ENCODE data around the gene EFEMP1. TPM values are rescaled to one million over a fixed set of nuclear protein-coding genes. Genes with fewer than 3 reads are reported as not detected.

Gene EFEMP1
- total RNA-seq, 1 experiment from 2014 or later: not detected

DNA sequence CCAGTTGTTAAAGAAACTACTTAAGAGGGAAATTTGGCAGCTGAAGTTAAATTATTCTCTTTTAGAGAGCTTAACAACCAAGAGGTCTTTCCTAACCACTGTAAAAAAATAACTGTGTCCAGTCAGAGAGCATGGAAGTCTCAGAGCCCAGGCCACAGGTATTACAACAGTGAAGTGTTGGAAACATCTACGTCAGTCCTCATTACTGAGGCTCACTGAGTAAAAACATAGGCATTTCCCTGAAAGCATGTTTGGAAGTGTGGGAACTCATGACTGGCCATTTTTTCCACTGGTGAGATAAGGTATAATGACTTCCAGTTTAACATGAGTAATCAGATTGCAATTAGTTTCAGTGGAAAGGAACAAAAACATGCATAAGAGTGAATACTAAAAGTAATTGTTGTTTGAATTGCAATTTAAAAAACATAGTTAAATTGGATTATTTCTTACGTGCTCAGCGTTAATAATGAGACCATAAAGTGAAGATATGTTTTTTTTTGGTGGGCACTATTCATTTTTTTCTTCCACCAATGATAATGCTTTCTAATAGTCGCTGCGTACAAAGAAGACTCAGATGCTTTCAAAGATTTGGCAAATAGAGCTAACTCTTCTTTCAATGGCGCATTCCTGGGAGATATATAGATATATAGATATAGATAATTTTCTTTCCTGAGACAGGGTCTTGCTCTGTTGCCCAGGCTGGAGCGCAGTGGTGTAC, 60.8 kb downstream of the EFEMP1 start:
- Mint-ChIP-seq H3K36me3 (ENCODE audit: insufficient read depth, unreplicated experiment) (no peaks in the 10 kb centered on the region), H3K4me1 (ENCODE audit: low read depth, unreplicated experiment) (no peaks in the 10 kb centered on the region), H3K9me3 (ENCODE audit: unreplicated experiment) (no peaks in the 10 kb centered on the region), H3K4me3 (ENCODE audit: unreplicated experiment) (no peak overlapping the region), H3K27ac (ENCODE audit: unreplicated experiment) (no peak overlapping the region), H3K27me3 (ENCODE audit: insufficient read depth, unreplicated experiment) (no peaks in the 10 kb centered on the region)
- Histone ChIP-seq H3K4me1 (no peaks in the 10 kb centered on the region), H3K36me3 (ENCODE audit: control insufficient read depth, insufficient read depth, low read length) (no peaks in the 10 kb centered on the region), H3K27me3 (replicated peaks; ENCODE audit: control insufficient read depth, insufficient read depth, low read length) (no peaks in the 10 kb centered on the region), H3K4me3 (ENCODE audit: low read depth, low read length) (no peak overlapping the region), H3K9me3 (no peaks in the 10 kb centered on the region)
- no peak for DNase-seq
- BruUV-seq (replicated peaks): no TSS peak
- TF ChIP-seq, protein P1, sequence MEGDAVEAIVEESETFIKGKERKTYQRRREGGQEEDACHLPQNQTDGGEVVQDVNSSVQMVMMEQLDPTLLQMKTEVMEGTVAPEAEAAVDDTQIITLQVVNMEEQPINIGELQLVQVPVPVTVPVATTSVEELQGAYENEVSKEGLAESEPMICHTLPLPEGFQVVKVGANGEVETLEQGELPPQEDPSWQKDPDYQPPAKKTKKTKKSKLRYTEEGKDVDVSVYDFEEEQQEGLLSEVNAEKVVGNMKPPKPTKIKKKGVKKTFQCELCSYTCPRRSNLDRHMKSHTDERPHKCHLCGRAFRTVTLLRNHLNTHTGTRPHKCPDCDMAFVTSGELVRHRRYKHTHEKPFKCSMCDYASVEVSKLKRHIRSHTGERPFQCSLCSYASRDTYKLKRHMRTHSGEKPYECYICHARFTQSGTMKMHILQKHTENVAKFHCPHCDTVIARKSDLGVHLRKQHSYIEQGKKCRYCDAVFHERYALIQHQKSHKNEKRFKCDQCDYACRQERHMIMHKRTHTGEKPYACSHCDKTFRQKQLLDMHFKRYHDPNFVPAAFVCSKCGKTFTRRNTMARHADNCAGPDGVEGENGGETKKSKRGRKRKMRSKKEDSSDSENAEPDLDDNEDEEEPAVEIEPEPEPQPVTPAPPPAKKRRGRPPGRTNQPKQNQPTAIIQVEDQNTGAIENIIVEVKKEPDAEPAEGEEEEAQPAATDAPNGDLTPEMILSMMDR (IDR thresholded peaks at IDR 0.05; ENCODE audit: insufficient read depth in 1 of 2, low read depth in 1 of 2, low read length in 1 of 2, severe bottlenecking in 1 of 2, unreplicated experiment in 1 of 2): no peak
- ChIA-PET CTCF (no interaction called here), POLR2A (no interaction called here)
- intact Hi-C loops (cut with micrococcal nuclease; ENCODE audit: unreplicated experiment): no loop called here

DNA sequence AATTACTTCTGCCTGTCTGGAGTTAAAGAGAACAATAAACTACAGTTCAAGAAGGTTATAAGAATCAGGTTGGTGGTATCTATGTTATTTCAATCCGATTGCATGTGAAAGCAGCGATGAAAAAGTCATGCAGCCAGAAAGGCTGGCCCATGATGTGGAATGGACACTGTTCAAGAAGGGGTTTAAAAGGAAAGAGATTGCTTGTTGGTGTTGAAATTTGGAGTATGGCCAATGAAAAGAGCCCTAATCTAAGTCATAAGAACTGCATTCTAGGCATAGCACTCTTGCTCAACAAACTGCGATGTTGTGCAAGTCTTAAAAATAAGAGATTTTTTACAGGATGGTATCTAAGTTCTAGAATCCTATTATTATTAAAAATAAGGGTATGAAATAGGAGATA, 61.3 kb downstream of the EFEMP1 start:
- Histone ChIP-seq H3K4me1 (no peaks in the 10 kb centered on the region), H3K4me3 (ENCODE audit: low read depth, low read length) (no peak overlapping the region), H3K36me3 (ENCODE audit: control insufficient read depth, insufficient read depth, low read length) (no peaks in the 10 kb centered on the region), H3K27me3 (replicated peaks; ENCODE audit: control insufficient read depth, insufficient read depth, low read length) (no peaks in the 10 kb centered on the region), H3K9me3 (no peaks in the 10 kb centered on the region)
- Mint-ChIP-seq H3K4me1 (ENCODE audit: low read depth, unreplicated experiment) (no peaks in the 10 kb centered on the region), H3K4me3 (ENCODE audit: unreplicated experiment) (no peak overlapping the region), H3K9me3 (ENCODE audit: unreplicated experiment) (no peaks in the 10 kb centered on the region), H3K27me3 (ENCODE audit: insufficient read depth, unreplicated experiment) (no peaks in the 10 kb centered on the region), H3K27ac (ENCODE audit: unreplicated experiment) (no peak overlapping the region), H3K36me3 (ENCODE audit: insufficient read depth, unreplicated experiment) (no peaks in the 10 kb centered on the region)
- DNase-seq: no peak
- no TSS peak for BruUV-seq (replicated peaks)
- ChIA-PET CTCF (no interaction called here), POLR2A (no interaction called here)
- intact Hi-C loops (cut with micrococcal nuclease; ENCODE audit: unreplicated experiment): no loop called here
- TF ChIP-seq, protein P1 (IDR thresholded peaks at IDR 0.05; ENCODE audit: insufficient read depth in 1 of 2, low read depth in 1 of 2, low read length in 1 of 2, severe bottlenecking in 1 of 2, unreplicated experiment in 1 of 2): no peak

DNA sequence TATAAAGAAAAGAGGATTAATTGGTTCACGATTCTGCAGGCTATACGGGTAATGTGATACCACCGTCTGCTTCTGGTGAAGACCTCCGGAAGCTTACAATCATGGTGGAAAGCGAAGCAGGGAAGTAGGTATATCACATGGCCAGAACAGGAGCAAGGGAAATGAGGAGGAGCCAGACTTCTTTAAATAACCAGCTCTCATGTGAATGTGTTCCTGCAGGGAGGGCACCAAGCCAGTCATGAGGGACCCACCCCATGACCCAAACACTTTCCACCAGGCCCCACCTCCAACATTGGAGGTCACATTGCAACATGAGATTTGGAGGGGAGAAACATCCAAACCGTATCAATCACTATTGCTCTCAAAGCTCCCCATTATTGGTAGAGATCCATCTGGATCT, 61.8 kb downstream of the EFEMP1 start:
- no peaks in the 10 kb centered on the region for H3K36me3 ChIP-seq (ENCODE audit: control insufficient read depth, insufficient read depth, low read length)
- no peaks in the 10 kb centered on the region for H3K27me3 ChIP-seq (replicated peaks; ENCODE audit: control insufficient read depth, insufficient read depth, low read length)
- POLR2A ChIA-PET: no interaction called here
- Mint-ChIP-seq H3K27me3 (ENCODE audit: insufficient read depth, unreplicated experiment) (no peaks in the 10 kb centered on the region), H3K4me3 (ENCODE audit: unreplicated experiment) (no peak overlapping the region), H3K9me3 (ENCODE audit: unreplicated experiment) (no peaks in the 10 kb centered on the region), H3K27ac (ENCODE audit: unreplicated experiment) (no peak overlapping the region), H3K4me1 (ENCODE audit: low read depth, unreplicated experiment) (no peaks in the 10 kb centered on the region), H3K36me3 (ENCODE audit: insufficient read depth, unreplicated experiment) (no peaks in the 10 kb centered on the region)
- CTCF ChIA-PET: no interaction called here
- intact Hi-C loops (cut with micrococcal nuclease; ENCODE audit: unreplicated experiment): no loop called here
- TF ChIP-seq, protein P1 (IDR thresholded peaks at IDR 0.05; ENCODE audit: insufficient read depth in 1 of 2, low read depth in 1 of 2, low read length in 1 of 2, severe bottlenecking in 1 of 2, unreplicated experiment in 1 of 2): no peak
- no peak overlapping the region for H3K4me3 ChIP-seq (ENCODE audit: low read depth, low read length)
- no TSS peak for BruUV-seq (replicated peaks)
- no peak for DNase-seq
- H3K9me3 ChIP-seq: no peaks in the 10 kb centered on the region
- no peaks in the 10 kb centered on the region for H3K4me1 ChIP-seq
